ENCODE measurements around the gene SLC7A14.
"Not testable (repeated sequence)": the region's sequence is repeated elsewhere in the genome, so short reads cannot be mapped to it uniquely, and the experiment has no call there.

The SLC7A14 gene

GRCh38 chr3:170589113-170589512 lies 3.2 kb upstream of the SLC7A14 start:
- peak; percentile 24 for DNase-seq

DNA sequence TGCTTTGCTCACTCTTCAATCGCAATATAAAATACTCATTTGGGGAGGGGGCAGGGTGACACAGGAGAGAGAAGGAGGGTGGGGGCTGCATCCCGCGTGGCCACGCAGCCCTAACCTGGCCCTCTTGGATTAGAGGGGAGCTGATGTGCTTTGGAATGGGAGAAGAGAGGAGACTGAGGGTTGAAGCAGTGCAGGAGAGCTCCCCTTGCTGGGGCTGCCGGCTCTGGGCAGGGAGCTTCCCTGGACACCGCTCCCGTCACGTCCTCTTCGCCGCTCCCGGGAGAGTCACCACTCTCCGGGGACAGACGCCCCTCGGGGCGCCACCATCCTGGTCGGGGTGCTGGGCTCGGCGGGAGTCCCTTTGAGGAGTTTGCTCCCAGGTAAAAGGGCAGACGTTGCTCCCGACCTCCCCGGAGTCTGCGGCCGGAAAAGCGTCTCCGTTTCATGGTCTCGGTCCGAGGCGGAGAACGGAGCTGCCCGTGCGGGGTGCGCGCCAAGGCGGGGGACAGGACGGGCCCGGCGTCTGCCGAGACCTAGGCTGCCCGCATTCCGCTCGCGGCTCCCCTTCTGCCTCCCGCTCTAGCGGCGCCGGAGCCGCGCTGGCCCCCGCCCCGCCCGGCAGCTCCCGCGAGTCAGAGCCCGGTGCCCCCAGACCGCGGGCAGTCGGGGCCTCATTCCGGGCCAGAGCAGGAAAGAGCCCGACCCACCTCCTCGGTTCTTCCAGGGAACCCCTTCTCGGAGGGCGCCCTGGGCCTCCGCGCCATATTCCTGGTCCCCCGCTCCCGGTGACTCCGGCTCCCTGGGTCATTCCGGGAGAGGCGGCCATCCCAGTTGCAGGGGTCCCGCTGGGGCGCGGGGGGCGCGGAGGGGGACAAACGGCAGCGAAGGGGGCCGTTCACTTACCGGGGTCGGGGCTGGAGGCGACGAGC lies 603 bp downstream of the SLC7A14 start:
- peak; percentile 44 for DNase-seq

- DNase-seq: no peak
These were observed 1.3 kb downstream of the SLC7A14 start for GRCh38 chr3:170584585-170585007.

DNA sequence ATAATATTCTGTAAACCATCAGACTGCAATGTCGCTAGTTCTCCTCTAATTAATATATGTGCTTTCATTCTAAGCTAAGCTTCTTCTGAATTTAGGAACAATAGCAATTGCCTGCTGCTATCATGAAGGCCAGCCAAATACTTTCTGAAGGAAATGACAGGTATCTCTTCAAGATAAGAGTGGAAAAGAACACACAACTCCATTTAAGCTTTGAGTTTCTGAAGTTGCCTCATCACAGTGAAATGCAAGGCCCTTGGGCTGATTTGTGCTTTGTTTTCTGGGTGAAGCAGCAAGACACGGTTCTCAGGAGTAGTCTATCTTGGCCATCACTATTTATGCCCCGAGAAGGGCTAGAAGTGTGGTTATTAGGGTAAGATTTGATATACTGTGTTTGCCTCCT lies 6.2 kb downstream of the SLC7A14 start:
- DNase-seq: no peak

- DNase-seq: no peak
These were observed 13.1 kb downstream of the SLC7A14 start for GRCh38 chr3:170572665-170573253.

- DNase-seq: not testable (repeated sequence)
These were observed 18.3 kb downstream of the SLC7A14 start for GRCh38 chr3:170567598-170567997.

- DNase-seq: no peak
These were observed 19.5 kb downstream of the SLC7A14 start for GRCh38 chr3:170566413-170566812.

- DNase-seq: no peak
These were observed 20.4 kb downstream of the SLC7A14 start for GRCh38 chr3:170565495-170565894.

DNA sequence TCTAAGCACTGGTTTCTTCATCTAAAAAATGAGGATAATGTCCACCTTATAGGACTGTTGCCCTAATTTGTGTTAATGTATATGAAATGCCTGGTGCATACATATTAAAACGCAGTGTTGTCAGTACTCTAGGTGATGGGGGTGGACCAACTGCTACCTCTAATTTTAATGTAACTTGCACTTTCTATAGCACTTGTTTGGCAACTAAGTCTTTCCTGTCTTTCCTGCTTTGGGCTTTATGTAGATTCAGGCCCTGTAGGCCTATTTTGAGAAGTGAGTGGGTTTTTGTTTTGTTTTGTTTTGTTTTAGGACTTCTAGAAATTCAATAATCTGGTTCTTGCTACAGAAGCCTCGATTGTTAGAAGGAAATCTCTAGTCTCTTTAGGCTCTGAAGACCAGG lies 21.2 kb downstream of the SLC7A14 start:
- DNase-seq: no peak

- peak; percentile 68 for DNase-seq
These were observed 22.0 kb downstream of the SLC7A14 start for GRCh38 chr3:170563712-170564423.

DNA sequence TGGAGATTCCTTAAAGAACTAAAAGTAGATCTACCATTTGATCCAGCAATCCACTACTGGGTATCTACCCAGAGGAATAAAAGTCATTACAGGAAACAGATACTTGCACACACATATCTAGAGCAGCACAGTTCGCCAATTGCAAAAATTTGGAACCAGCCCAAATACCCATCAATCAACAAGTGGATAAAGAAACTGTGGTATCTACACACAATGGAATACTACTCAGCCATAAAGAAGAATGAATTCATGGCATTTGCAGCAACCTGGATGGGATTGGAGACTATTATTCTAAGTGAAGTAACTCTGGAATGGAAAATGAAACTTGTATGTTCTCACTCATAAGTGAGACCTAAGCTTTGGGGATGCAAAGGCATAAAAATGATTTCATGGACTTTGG lies 23.8 kb downstream of the SLC7A14 start:
- no peak for DNase-seq

- DNase-seq: no peak
These were observed 25.0 kb downstream of the SLC7A14 start for GRCh38 chr3:170560717-170561382.

GRCh38 chr3:170560296-170560695 lies 25.6 kb downstream of the SLC7A14 start:
- no peak for DNase-seq

DNA sequence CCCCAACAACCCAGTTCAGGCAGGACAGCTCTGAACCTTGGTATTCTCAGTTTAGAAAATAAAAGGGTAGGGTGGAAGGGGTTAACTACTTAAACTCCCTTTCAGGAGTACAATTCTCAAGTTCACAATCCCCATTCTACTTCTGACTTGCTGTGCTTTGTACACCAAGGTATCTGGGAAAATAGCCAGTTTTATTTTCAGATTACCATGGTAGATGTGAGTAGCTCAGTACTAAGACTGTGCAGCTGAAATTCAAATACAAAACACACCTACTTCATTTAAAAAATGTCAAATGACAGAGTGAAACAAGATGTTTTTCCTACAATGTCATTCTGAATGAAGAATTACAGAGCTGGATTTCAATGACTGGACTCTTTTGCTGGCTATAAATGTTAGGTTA lies 27.4 kb downstream of the SLC7A14 start:
- DNase-seq: no peak

DNA sequence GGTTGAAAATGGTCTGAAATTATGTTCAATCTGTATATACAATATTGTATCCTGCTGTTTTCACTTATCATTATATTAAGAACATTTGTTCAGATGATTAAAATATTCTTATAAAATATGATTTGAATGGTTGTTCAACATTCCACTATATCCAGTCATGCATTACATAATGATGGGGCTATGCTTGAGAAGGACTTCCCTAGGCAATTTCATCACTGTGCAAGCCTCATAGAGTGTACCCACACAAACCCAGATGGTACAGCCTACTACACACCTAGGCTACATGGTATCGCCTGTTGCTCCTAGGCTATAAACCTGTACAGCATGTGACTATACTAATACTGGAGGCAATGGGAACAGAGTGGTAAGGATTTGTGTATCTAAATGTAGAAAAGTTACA lies 30.5 kb downstream of the SLC7A14 start:
- DNase-seq: no peak

DNA sequence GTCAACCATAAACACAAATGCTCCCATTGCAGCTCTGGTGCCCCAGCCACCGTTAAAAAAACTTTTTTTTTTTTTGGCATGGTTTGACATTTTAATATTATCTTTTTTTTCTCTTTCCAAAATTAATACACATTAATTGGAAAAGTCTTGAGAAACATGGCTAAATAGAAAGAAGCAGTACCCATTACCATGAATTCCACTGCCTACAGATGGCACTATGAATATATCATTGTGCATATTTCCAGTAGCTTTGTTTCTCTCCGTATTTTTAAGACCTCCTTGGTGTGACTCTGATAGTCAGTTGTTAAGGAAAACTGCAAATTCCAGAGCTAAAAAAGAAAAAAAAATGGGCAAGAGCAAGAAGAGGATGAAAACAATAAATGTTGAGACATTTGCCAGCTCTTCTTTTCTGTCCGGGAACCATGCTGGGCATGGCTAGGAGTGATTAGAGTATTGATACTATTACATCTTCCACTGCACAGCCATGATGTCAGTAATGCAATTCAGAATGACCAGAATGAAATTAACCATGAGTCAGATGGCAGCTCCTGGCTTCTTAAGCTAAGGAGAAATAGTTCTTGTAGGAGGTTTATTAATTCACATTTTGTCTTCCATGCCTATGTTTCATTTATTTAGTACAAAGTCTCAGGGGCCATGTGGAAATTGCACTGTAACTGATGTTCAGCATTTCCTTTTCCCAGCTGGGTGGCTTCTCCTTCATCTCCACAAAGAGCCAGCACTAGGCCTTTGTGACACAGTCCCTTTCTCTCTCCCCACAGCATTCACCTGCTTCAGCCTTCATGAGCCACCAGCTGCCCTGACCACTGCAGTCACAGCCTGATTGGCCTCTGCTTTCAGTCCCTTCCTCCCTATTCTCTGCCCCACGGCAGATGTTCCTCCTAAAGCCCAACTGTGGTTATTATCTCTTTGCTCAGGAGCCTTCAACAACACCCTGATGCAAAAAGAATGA lies 31.8 kb downstream of the SLC7A14 start:
- no peak for DNase-seq

DNA sequence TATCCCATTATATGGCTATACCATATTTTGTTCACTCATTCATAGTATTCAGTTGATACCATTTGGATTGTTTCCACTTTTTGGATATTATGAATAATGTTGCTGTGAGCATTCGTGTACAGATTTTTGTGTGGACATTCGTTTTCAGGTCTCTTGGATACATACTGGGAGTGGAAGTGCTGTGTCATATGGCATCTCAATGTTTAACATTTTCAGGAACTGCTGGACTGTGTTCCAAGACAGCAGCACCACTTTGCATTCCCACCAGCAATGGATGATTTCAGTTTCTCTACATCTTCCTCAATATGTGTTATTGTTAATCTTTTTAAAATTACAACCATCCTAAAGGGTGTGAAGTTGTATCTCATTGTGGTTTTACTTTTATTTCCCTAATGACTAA lies 34.6 kb downstream of the SLC7A14 start:
- no peak for DNase-seq

DNA sequence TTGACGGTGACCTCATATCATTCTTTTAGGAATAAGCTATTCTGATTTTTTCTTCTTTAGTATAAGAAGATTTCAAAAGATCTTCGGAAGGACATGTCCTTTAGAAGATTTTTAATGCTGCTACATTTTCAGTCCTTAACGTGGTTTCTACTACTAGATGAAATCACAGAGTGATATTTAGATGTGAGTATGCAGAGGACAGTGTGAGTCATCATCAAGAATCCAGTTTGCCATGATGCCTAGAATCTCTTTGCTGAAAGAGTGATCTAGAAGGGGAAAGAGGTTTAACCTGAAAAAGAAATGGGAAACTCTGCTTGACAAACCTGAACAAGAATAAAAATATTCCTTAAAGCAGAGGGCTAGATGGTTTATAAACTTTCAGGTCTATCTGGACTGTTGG lies 43.2 kb downstream of the SLC7A14 start:
- no peak for DNase-seq

DNA sequence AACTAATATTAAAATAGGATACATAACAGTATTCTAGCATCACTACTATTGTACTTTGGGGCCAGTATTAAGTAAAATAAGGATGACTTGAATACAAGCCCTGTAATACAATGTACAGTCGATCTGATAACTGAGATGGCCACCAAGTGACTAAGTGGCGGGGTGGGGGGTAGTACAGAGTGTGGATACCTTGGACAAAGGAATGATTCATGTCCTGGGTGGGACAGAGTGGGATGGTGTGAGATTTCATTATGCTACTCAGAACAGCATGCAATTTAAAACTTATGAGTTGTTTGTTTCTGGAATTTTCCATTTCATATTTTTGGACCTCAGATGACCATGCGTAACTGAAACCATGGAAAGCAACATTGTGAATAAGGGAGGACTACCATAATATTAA lies 46.0 kb downstream of the SLC7A14 start:
- DNase-seq: no peak

DNA sequence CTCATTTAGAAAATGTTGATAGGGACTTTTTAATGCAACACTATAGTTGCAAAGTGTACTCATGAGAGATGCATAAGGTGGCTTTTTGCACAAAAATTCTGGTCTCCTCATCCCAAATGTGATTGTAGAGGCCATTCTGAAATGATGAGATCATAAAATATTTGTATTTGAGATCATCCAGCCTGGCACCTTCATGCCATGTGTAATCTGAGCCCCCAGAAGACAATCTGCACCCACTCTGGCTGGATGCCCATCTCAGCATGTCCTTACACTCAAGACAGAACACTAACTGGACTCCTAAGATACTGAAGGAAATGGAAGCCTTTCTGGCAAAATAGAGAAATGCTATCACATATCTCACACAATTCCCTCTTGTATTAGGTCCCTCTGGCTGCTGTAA lies 49.2 kb downstream of the SLC7A14 start:
- DNase-seq: no peak

DNA sequence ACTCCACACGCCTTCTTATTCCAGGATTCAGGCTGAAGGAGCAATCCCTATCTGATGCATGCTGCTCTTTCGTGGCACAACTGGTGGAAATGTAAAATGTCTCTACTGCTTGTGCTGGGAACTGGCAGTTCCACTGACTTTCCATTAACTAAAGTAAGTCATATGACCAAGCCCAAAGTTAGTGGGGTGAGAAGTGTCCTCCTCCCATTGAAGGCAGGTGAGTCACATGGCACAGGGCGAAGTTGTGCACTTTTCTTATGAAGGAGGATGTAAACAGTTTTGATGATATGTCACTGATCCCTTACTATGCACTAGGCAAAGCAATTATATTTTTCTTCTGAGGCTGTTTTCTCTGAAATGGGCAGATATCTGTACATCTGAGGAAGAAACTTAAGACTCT lies 51.6 kb downstream of the SLC7A14 start:
- no peak for DNase-seq

- DNase-seq: peak; percentile 11
These were observed 53.3 kb downstream of the SLC7A14 start for GRCh38 chr3:170532573-170532972.
